Left lung (tissue), 14 donors: ENCODE results near the gene HOPX. TPM values are rescaled to one million over a fixed set of nuclear protein-coding genes. Genes with fewer than 3 reads are reported as not detected.

Experiments
- ATAC-seq: fragments of 200-7000 bp; cut with Tn5 transposase; one replicate; pipeline ENCODE4 v1.9.1; 2020; ENCODE audit warnings: moderate library complexity
- DNase-seq, 4 donors: peaks; one replicate each; pipeline ENCODE4 v3.0.0-alpha.2; 2013 to 2020
- H3K27ac ChIP-seq, 2 donors: fragments of 200-600 bp; sonication (generic) in 1 of 2; one replicate each; pipeline versions ENCODE4 v1.5.0 to v1.8.0; 2020 to 2021
- H3K27me3 ChIP-seq, 2 donors: fragments of 200-600 bp; sonication (generic) in 1 of 2; one replicate each; pipeline versions ENCODE4 v1.5.0 to v1.8.0; 2020 to 2021
- H3K36me3 ChIP-seq, 2 donors: fragments of 200-600 bp; sonication (generic) in 1 of 2; one replicate each; pipeline versions ENCODE4 v1.5.0 to v1.8.0; 2020 to 2021
- H3K4me1 ChIP-seq, 2 donors: fragments of 200-600 bp; one replicate each; pipeline ENCODE4 v1.8.0; 2021
- H3K4me3 ChIP-seq, 2 donors: fragments of 200-600 bp; sonication (generic) in 1 of 2; one replicate each; pipeline versions ENCODE4 v1.5.0 to v1.8.0; 2020 to 2021; ENCODE audit warnings: mild to moderate bottlenecking in 1 of 2
- H3K9me3 ChIP-seq, 2 donors: fragments of 200-600 bp; sonication (generic) in 1 of 2; one replicate each; pipeline versions ENCODE4 v1.5.0 to v1.8.0; 2020 to 2021
- intact Hi-C, 2 donors: fragments of 100-400 bp; cut with DNase I; formaldehyde crosslinking; loops; one replicate each; pipeline versions ENCODE4 v1.11.2 to v1.14.2; 2022
- long read RNA-seq, 12 donors: library from polyadenylated mRNA in 2 of 12; unstranded in 2 of 12; transcript quantifications; one replicate each; pipeline ENCODE4 v2.0.0 and lab custom pipeline, GENCODE V29; 2019 to 2026
- polyA plus RNA-seq, 6 donors: library from polyadenylated mRNA; unstranded; fragments of 120-200 nt; gene quantifications; one replicate each; pipeline ENCODE4 v1.2.1, GENCODE V29; 2013; ENCODE audit not compliant: insufficient read length in 6 of 6
- total RNA-seq, 2 donors: library from RNA; stranded (reverse); fragmentation: NEBNext Ultra II Directional; extraction: Animal tissue kit (Norgen Biotek cat#: 25700); gene quantifications; one replicate each; pipeline ENCODE4 v1.2.1, GENCODE V29; 2021
- TF ChIP-seq, protein P1 (sequence below), 2 donors: fragments of 200-600 bp; sonication (generic) in 1 of 2; IDR thresholded peaks; one replicate each; pipeline versions ENCODE4 v1.5.0 to v1.8.0; 2021; ENCODE audit warnings: antibody characterized with exemption in 2 of 2
- donor health status: DM: no; HTN: yes; CAD: no.
- donor health status: DM: no; HTN: no; CAD: no.

HOPX gene, protein sequence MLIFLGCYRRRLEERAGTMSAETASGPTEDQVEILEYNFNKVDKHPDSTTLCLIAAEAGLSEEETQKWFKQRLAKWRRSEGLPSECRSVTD
- 100 to 1,000 TPM; 291 to 729 TPM for total RNA-seq
- 10 to 100 TPM; 28.2 to 38.2 (median 34.1) TPM for polyA plus RNA-seq
- long read RNA-seq, donor 1, transcript HOPX-206 (2 exons, 1,248 nt) = minor isoform, 8 of 52 reads
- long read RNA-seq, donor 1, transcript HOPX-202 (3 exons, 1,611 nt) = major isoform, 26 of 52 reads
- long read RNA-seq, donor 1, transcript HOPX-207 (1 exons, 3,203 nt) = minor isoform, 9 of 52 reads
- long read RNA-seq, donor 1, partial matches to known transcripts = 0 of 52 reads
- long read RNA-seq, donor 1, other reads (novel, unspliced or antisense) = 0 of 52 reads
- long read RNA-seq, donor 2, transcript HOPX-202 (3 exons, 1,611 nt) = major isoform, 9 of 22 reads
- long read RNA-seq, donor 2, transcript HOPX-207 (1 exons, 3,203 nt) = major isoform, 9 of 22 reads
- long read RNA-seq, donor 2, partial matches to known transcripts = 0 of 22 reads
- long read RNA-seq, donor 2, other reads (novel, unspliced or antisense) = 0 of 22 reads
- long read RNA-seq, donor 3, transcript HOPX-202 (3 exons, 1,611 nt) = major isoform, 12 of 20 reads
- long read RNA-seq, donor 3, partial matches to known transcripts = 0 of 20 reads
- long read RNA-seq, donor 3, other reads (novel, unspliced or antisense) = 0 of 20 reads
- long read RNA-seq, donor 4, transcript HOPX-202 (3 exons, 1,611 nt) = major isoform, 894 of 1,039 reads
- long read RNA-seq, donor 4, transcript HOPX-207 (1 exons, 3,203 nt) = minor isoform, 9 of 1,039 reads
- long read RNA-seq, donor 4, transcript HOPX-205 (4 exons, 1,543 nt) = minor isoform, 44 of 1,039 reads
- long read RNA-seq, donor 4, transcript HOPX-206 (2 exons, 1,248 nt) = minor isoform, 36 of 1,039 reads
- long read RNA-seq, donor 4, partial matches to known transcripts = 1 of 1,039 reads
- long read RNA-seq, donor 4, other reads (novel, unspliced or antisense) = 40 of 1,039 reads
- long read RNA-seq, donor 5, transcript HOPX-206 (2 exons, 1,248 nt) = minor isoform, 7 of 38 reads
- long read RNA-seq, donor 5, transcript HOPX-207 (1 exons, 3,203 nt) = minor isoform, 5 of 38 reads
- long read RNA-seq, donor 5, transcript HOPX-202 (3 exons, 1,611 nt) = major isoform, 21 of 38 reads
- long read RNA-seq, donor 5, partial matches to known transcripts = 0 of 38 reads
- long read RNA-seq, donor 5, other reads (novel, unspliced or antisense) = 0 of 38 reads
- long read RNA-seq, donor 6, transcript HOPX-201 (3 exons, 1,129 nt) = minor isoform, 6 of 70 reads
- long read RNA-seq, donor 6, transcript HOPX-207 (1 exons, 3,203 nt) = minor isoform, 15 of 70 reads
- long read RNA-seq, donor 6, transcript HOPX-206 (2 exons, 1,248 nt) = minor isoform, 9 of 70 reads
- long read RNA-seq, donor 6, transcript HOPX-202 (3 exons, 1,611 nt) = major isoform, 38 of 70 reads
- long read RNA-seq, donor 6, partial matches to known transcripts = 0 of 70 reads
- long read RNA-seq, donor 6, other reads (novel, unspliced or antisense) = 0 of 70 reads
- long read RNA-seq, donor 7, partial matches to known transcripts = 0 of 9 reads
- long read RNA-seq, donor 7, other reads (novel, unspliced or antisense) = 0 of 9 reads
- long read RNA-seq, donor 8, partial matches to known transcripts = 0 of 7 reads
- long read RNA-seq, donor 8, other reads (novel, unspliced or antisense) = 0 of 7 reads
- long read RNA-seq, donor 9, partial matches to known transcripts = 0 of 2 reads
- long read RNA-seq, donor 9, other reads (novel, unspliced or antisense) = 0 of 2 reads
- long read RNA-seq, donor 10, transcript HOPX-205 (4 exons, 1,543 nt) = minor isoform, 15 of 328 reads
- long read RNA-seq, donor 10, transcript HOPX-202 (3 exons, 1,611 nt) = major isoform, 282 of 328 reads
- long read RNA-seq, donor 10, transcript HOPX-206 (2 exons, 1,248 nt) = minor isoform, 12 of 328 reads
- long read RNA-seq, donor 10, partial matches to known transcripts = 0 of 328 reads
- long read RNA-seq, donor 10, other reads (novel, unspliced or antisense) = 12 of 328 reads
- long read RNA-seq, donor 11, transcript HOPX-201 (3 exons, 1,129 nt) = minor isoform, 17 of 313 reads
- long read RNA-seq, donor 11, transcript HOPX-207 (1 exons, 3,203 nt) = minor isoform, 58 of 313 reads
- long read RNA-seq, donor 11, transcript HOPX-202 (3 exons, 1,611 nt) = major isoform, 158 of 313 reads
- long read RNA-seq, donor 11, transcript HOPX-206 (2 exons, 1,248 nt) = minor isoform, 41 of 313 reads
- long read RNA-seq, donor 11, partial matches to known transcripts = 0 of 313 reads
- long read RNA-seq, donor 11, other reads (novel, unspliced or antisense) = 5 of 313 reads
- long read RNA-seq, donor 12, transcript HOPX-202 (3 exons, 1,611 nt) = major isoform, 19 of 25 reads
- long read RNA-seq, donor 12, partial matches to known transcripts = 0 of 25 reads
- long read RNA-seq, donor 12, other reads (novel, unspliced or antisense) = 0 of 25 reads

DNA sequence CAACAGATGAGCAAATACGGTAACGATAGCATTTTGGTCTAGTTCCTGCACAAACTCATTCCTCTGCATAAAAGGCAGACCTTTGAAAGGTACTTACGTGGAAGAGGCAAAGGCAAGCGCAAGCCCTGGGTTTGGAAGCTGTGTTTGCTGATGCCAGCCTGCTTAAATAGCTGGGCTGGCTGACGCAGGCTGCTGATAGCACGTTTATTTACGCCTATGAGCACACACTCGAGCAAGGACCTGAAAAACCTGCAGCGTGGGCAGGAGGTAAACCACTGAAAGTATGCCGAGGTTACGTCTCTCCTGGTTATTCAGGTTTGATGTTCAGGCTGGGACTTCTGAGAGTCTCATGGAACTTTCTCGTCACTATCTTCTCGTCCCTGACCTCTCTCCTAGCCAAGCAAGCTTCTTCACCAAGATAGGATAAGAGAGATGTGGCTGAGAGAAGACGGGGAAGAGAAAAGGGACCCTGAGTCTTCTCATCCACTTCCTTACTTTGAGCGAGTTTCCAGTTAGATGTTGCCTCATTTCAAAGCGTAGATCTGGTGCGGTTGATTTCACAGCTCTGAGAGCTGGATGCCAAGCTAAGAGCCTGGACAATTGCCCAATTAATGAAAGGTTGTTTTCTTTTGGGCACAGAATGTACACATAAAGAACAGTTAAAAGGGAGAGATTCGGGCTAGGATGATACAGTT lies at the start of gene HOPX:
HOPX (minus strand) TSS at position 139 of the 695 bp plus-strand sequence. CDS start 23,480 bp downstream, outside the sequence.
- peak within 1 kb of the TSS; percentile 73 to 76 for H3K27ac ChIP-seq
- no peaks in the 10 kb centered on the region for H3K27me3 ChIP-seq
- peak; percentile 78 for ATAC-seq
- H3K4me1 ChIP-seq = peaks cover 6 to 11% of the 10 kb centered on the region in 2 donors
- TF ChIP-seq, protein P1, sequence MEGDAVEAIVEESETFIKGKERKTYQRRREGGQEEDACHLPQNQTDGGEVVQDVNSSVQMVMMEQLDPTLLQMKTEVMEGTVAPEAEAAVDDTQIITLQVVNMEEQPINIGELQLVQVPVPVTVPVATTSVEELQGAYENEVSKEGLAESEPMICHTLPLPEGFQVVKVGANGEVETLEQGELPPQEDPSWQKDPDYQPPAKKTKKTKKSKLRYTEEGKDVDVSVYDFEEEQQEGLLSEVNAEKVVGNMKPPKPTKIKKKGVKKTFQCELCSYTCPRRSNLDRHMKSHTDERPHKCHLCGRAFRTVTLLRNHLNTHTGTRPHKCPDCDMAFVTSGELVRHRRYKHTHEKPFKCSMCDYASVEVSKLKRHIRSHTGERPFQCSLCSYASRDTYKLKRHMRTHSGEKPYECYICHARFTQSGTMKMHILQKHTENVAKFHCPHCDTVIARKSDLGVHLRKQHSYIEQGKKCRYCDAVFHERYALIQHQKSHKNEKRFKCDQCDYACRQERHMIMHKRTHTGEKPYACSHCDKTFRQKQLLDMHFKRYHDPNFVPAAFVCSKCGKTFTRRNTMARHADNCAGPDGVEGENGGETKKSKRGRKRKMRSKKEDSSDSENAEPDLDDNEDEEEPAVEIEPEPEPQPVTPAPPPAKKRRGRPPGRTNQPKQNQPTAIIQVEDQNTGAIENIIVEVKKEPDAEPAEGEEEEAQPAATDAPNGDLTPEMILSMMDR (IDR thresholded peaks at IDR 0.05) = no peak
- peak; percentile 51 to 88 (median 80) for DNase-seq
- no peaks in the 10 kb centered on the region for H3K9me3 ChIP-seq
- intact Hi-C loops = no loop called here
- H3K36me3 ChIP-seq = no peaks in the 10 kb centered on the region
- H3K4me3 ChIP-seq = peak within 1 kb of the TSS; percentile 15 to 37

DNA sequence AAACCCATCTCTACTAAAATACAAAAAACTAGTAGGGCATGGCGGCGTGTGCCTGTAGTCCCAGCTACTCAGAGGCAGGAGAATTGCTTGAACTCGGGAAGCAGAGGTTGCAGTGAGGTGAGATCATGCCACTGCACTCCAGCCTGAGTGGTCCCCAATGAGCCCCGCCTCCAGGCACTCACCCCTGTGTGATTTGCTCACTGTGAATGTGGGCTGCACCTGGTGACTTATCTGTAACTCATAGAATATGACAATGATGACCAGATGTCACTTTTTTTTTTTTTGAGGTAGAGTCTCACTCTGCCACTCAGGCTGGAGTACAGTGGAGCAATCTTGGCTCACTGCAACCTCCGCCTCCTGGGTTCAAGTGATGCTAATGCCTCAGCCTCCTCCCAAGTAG lies 49.0 kb upstream of the HOPX start:
- Histone ChIP-seq H3K4me3 (no peak overlapping the region), H3K9me3 (no peaks in the 10 kb centered on the region), H3K27ac (no peak overlapping the region), H3K4me1 (peaks cover 0 to 27% of the 10 kb centered on the region in 2 donors), H3K36me3 (no peaks in the 10 kb centered on the region), H3K27me3 (no peaks in the 10 kb centered on the region)
- ATAC-seq (no peak), DNase-seq (no peak)
- intact Hi-C loops = no loop called here
- TF ChIP-seq, protein P1 (IDR thresholded peaks at IDR 0.05) = no peak

DNA sequence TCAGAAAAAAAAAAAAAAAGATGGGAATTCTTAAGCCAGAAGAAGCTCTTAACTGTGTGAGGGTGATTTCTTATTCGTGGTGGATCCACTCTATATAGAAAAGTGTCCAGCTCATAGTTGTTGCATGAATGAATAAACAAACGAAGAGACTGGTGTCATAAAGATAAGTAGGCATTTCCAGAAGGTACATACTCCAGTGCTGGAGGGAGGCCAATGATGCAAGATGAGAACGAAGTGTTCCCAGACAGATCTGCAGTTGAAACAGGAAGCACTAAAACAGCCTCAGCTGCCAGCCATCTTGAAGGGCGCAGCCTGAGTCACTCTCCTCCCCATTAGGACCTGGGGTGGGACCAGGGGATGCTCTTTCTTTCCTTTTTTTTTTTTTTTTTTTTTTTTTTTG lies 47.4 kb upstream of the HOPX start:
- TF ChIP-seq, protein P1 (IDR thresholded peaks at IDR 0.05) = no peak
- Histone ChIP-seq H3K27me3 (no peaks in the 10 kb centered on the region), H3K4me3 (no peak overlapping the region), H3K9me3 (no peaks in the 10 kb centered on the region), H3K27ac (peak overlapping the region in 1 of 2 donors; percentile 53), H3K36me3 (no peaks in the 10 kb centered on the region), H3K4me1 (peaks cover 0 to 27% of the 10 kb centered on the region in 2 donors)
- ATAC-seq (peak; percentile 91), DNase-seq (peak; percentile 30 to 79 (median 68))
- intact Hi-C loops = no loop called here
